GF-D8 (cell line): ENCODE measurements around the gene WIPF3.

Experiments
- DNase-seq: peaks from one replicate; lab custom pipeline; 2025; lab: John Stamatoyannopoulos, UW

The WIPF3 gene

DNA sequence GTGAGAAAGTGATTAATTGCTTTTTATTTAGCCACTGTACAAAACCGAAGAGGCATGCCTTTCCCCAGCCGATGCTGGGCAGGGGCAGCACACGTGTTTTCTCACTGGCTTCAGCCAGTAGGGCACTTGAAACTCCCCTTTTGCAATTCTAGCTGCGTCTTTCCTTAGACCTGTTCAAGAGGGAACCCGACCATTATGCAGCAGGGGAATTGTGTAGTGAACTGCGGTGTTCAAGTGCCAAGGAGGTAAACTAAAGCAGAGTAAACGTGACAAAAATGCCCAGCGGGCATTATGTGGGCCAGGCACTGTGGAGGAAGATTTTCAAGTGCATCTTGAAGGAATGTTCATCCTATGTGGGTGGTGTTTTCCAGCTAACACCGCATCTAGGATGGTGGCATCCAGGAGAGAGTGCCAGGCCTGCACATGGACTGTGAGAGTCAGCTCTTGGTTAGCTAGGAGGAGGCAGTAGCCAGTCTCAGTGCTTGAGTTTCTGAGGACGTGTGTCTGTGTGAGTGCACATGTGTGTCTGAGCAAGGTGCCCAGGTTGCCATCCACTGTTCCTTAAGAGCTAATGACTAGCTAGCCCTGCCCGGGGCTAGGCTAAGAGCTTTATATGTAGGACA is 3.3 kb downstream of the WIPF3 start:
- DNase-seq: no peak

DNA sequence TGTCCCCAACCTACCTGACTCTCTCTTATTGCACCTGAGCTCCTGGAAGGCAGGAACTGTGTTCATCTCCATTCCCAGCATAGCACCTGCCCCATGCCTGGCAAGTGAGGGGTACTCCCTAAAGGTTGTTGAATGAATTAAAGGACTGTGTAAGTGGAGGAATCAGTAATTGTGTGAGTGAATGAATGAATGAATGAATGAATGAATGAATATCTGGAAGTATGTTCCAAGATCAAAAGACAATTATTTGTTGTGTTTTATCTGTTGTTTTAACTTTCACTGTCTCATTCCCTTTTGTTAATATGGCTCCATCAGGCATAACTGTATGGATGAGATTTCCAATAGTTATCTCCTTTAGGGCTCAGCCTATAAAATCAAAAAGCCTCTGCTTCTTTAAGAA is 4.0 kb downstream of the WIPF3 start:
- DNase-seq: no peak

DNA sequence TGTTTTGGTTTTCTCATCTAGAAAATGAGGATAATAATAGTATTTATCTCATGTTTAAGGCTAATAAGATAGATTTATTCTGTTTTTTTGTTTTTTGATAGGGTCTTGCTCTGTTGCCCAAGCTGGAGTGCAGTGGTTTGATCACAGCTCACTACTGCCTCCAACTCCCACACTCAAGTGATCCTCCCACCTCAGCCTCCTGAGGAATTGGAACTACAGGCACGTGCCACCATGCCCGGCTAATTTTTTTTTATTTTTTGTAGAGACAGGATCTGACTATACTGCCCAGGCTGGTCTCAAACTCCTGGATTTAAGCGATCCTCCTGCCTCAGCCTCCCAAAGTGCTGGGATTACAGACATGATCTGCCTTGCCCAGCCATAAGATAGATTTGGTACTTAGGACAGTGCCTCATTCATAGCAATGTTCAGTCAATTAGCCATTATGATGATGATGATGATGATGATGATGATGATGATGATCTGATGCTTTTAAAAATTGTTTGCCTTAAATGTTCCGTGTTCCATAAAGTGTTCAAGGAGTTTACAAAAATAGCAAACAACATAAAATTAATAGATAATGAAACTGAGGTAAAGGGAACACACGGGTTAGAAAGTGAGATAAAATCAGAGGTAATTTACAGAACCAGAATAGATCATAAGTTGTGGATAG is 4.6 kb downstream of the WIPF3 start:
- DNase-seq: no peak

DNA sequence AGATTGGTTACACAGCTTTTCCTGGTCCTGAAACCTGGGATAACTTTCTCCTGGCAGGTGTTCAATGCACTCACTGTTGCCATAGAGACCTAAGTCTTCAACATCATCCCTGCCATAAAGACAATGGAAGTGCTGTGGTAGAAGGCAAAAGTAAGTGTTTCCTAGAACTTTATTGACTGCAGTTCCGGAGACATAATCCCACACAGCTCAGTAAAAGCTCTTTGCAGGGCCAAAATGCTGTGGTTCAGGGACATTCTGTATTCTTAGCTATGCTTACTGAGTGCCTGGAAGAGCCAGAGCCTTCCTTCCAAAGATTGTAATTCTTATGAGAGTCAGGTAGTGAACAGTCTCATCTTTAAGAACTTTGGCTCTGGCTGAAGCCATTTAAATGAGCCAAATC is 5.3 kb downstream of the WIPF3 start:
- no peak for DNase-seq

DNA sequence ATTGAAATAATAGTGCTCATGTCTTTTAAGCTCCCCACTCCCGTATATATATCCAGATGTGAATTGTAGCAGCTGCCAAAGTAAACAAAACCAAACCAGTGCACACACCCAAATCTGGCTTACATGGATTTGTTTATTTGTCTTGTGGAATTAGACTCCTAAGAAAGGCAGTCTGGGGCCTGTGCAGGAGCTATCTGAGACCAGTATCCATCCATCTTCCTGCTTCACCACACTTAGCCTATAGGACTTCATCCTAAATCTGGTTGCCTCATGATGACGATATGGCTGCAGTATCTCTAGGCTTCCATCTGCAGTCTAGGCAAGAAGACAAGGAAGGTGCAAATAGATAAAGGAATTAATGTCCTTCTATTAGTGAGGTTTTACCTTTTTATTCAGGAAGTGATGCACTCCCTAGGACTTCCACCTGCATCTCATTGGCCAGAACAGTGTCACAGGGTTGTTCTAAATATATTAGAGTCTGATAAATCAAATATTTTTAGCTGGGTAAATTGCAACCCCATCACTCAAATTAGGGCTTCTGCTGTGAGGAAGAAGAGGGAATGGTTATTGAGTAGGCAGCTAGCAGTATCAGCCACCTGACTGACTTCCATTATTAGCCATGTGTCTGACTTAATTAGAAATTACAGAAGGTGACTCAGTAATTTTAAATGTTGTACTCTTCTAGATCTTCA is 6.0 kb downstream of the WIPF3 start:
- no peak for DNase-seq

DNA sequence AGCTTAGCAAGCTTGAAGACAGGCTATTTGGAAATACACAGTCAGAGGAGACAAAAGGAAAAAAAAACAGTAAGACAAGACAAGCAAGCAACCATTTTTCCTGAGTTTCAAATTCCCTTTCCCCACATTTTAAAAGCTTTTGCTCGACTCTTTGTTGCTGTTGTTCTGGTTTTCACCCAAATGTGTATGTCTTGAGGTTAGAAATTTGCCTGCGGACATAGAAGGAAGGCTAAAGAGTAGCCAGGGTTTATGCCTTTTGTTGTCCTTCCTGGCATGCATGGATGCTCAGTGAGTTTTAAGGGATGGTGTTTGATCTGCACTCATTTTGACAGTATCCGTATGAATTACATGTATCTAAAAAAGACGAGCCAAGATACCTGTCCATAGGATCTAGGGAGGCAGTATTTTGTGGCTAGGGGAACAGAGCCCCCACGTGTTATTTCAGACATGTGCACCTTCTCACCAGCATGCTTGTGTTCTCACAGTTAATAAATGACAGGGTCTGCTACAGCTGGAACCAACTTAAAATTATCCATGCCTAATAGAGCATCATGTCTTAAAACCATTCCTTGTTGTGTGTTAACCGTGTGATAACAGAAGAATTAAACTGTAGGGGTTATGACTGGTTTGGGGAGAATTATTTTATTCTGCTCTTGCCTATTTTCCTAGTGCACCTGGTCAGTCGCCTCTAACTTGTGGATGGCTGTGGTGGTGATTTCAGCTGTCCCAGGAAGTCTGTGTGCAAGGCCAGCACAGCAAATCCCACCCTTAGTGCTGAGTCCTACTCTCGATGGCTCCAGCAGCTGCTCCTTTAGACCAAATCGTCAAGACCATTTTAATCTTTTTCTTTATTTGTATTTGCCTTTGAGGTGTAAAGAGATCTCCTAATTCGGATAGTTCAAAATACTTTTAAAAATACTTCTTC is 9.1 kb downstream of the WIPF3 start:
- no peak for DNase-seq

DNA sequence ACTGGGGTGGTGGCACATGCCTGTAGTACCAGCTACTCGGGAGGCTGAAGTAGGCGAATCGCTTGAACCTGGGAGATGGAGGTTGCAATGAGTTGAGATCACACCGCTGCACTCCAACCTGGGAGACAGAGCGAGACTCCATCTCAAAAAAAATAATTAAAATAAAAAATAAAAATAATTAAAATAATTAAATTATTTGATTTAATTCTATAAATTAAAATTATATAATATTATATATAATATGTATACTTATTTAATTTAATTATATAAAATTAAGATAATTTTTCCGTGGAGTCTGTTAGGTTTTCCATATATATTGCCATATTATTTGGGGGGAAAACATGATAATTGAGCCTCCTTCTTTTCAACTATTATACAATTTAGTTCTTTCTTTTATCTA is 12.0 kb downstream of the WIPF3 start:
- DNase-seq: no peak

DNA sequence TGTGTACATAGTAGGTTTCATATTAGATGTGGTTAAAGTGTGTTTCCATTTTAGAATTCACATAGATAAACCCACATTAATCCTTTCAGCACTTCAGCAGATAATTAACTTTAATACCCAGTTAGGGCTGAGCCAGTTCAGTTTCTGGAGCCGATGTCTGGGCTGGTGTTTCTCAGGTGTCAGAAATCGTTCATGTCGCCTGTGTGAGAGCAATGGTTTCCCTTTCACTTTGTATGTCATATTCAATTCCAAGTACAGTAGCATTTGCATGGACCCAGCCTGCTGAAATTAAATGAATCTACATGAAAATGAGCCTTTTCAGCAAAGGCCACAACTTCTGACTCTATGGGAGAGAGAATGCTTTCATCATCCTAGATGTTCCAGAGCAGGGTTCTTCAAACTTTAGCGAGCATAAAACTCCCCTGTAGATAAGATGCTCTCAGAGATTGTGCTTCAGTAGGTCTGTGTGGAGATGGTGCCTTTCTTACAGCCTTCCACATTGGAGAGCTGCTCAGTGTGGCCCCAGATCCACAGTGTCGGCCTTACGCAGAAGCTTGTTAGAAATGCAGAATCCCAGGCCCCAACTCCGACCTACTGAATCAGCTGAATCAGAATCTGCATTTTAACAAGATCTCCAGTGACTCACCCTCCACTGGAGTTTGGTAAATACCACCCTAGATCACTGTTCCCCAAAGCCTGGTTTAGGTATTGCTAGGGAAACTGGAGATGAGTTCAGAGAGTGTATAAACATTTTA is 19.6 kb downstream of the WIPF3 start:
- no peak for DNase-seq

DNA sequence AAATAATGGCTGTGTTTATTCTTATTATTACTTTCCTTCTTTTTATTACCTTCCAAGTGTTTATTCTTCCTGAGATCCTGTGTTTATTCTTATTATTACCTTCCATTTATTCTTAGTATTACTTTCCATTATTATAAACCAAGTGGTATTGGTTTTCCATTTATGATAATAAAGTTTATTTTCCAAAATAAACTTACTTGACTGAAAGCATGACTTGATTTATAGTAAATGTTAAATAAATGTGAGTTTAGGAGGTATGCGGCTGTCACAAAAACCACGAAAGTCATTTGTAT is 20.2 kb downstream of the WIPF3 start:
- no peak for DNase-seq

DNA sequence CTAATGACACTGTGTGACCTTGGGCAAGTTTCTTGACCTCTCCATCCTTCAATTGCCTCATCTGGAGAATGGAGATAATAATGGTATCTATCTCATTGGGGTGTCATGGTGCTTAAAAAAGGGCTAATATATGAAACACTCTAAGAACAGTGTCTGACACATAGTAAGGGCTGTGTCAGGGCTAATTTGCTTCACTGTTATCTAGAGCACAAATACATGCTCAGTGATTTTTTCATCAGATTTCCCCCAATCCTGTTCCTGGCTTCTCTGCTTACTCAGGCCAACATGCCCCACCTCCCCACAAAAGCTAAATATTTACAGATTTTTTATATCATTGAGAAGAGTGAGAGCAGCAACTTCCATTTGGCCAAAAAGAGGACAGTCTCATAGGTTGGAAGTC is 20.6 kb downstream of the WIPF3 start:
- no peak for DNase-seq

DNA sequence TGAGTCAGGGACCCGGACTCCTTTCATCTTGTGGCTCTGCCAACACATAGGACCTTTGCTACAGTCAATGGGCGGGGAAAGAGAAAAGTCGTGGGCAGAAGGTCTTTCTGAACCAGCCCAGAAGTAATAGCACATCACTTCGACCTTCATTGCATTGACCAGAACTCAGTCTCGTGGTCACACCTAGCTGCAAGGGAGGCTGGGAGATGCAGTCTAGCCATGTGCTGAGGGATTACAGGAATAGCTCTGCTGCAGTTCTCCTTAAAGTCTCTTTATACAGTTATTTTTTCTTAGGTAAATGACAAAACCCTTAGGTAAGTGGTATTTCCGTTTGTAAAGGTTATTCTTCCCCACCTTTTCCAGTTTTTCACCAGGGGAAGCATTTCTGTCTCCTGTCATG is 25.4 kb downstream of the WIPF3 start:
- DNase-seq: no peak

DNA sequence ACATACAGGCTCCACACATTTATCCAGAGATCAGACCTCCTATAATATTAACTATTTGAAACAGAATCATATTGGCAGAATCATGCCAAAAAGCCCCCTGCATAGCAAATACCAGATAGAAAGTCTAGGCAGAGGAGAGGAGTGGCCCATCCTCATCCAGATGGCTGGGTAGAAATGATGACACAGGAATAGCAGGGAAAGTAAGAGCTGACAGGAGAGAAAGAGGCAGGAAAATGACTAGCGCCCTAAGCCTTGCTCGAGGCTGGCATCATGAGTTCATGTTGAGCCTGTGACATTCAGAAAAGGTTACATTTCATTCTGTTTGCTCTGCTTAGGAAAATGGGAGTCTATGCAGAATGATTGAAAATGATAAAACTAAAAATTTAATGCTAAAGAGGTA is 27.6 kb downstream of the WIPF3 start:
- DNase-seq: no peak

DNA sequence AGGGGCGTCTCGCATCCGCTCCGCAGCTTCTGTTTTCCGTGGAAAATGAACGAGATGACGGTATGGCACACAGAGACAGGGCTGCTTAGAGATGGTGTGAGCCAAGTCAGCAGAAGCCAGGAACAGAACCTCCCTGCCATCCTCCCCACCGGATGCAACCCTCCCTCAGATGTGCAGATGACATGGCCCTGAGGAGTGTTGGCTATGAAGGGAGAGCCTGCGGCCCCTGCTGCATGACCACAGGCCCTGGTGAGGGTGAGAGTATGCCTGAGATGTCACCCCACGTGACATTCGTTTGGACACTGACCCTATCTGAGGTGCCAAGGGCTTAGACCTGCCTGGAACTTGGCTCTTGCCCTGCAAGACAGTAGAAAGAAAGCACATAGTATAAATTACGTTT is 29.4 kb downstream of the WIPF3 start:
- DNase-seq: no peak

DNA sequence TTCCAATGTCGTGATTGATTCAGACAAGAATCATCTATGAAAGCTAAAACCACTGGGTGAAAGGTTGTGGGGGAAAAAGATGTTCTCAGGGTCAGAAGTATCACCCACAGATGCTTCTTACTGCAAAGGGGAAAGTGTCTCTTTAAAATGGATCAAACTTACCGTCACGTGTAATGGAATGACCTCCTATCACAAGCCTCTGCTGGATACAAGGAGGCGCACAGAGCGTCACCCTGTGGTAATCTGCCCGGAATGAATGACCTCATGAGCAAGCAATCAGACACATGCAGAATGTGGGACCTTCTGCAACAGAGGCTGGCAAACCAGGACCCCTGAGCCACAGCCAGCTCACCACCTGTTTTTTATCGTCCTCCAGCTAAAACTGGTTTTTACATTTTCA is 33.0 kb downstream of the WIPF3 start:
- no peak for DNase-seq

DNA sequence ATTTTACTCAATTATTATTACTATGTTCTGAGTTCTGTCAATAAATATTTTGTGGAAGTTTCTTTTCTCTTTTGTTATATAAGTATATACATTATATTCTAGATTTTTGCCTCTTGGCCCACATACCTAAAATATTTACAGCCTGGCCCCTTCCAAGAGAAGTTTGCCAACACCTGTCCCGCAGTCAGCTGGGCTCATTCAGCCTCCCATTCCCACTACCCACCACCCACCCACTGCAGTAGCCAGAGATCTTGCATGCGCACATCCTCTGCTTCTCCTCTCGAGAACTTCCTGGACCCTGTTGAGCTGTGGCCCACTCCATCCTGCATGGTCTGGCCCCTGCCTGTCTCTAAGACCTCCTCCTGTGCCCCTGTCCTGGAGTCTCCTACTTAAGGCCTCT is 33.6 kb downstream of the WIPF3 start:
- DNase-seq: no peak

DNA sequence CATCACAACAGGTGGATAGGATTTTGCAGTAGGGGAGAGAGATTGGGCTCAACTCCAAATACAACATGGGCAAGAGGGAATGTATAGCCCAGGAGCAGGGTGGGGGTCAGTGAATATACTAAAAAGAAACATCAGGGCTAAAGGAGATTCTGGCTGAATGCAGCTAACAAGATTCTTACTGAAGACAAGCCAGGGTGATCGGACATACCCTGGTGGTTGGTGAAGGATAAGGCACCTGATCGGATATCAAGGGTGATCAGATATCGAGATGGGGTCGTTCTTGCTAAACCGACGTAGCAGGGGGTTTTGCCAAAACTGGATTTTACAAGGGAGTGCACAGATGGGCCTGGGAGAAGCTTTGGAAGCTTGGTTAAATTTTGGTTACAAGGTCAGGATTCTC is 34.4 kb downstream of the WIPF3 start:
- no peak for DNase-seq

DNA sequence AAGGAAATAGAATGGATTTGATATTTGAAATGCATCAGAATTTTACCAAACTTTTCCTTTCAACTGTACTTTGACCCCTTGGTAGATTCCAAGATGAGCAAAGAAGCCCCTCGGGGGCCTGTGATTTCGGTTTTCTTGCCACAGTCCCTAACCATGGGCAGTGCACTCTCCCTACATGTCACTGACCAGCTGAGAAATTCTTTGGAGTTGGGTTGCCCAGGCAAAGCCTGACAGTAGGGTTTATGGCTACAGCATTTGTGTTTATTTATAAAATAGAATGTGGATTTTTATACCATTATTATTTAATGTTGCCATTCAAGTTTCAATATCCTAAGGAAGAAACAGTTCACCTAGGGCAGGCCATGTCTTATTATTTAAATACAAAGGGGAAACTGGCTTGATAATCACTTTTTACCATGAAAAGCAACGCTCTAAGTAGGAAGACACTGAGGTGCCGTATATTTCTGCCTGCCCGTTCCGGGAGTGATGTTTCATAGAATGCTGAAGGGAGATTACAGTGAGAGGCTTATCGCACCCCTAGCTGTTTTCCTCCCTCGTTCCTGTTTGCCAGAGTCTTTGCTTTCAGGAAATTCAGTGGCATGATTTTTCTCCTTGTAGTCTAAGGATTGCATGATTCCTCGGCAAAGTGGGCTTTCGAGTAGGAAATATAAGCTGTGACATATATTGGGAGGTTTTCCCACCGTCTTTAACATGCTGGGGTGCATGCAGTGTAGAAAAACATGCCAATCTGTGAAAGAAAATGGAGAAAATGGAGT is 35.8 kb downstream of the WIPF3 start:
- DNase-seq: no peak

DNA sequence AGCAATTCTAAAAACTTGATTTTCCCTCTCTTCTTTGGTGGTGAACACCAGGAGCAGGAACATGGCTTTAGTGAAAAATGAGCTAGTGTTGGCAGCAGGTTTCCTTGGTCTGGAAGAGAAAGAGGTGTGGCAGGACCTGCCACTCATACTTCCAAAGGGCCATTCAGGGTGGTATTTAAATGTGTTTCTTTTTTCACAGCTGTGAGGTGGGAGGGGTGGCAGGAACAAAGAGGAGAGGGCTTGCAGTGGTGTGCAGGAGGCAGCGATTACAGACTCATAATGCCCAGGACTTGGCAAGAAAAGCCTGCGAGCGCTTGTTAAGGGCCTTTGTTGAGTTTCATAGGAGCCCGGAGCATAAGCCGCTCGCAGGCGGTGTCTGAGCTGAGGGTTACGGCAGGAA is 36.8 kb downstream of the WIPF3 start:
- no peak for DNase-seq

DNA sequence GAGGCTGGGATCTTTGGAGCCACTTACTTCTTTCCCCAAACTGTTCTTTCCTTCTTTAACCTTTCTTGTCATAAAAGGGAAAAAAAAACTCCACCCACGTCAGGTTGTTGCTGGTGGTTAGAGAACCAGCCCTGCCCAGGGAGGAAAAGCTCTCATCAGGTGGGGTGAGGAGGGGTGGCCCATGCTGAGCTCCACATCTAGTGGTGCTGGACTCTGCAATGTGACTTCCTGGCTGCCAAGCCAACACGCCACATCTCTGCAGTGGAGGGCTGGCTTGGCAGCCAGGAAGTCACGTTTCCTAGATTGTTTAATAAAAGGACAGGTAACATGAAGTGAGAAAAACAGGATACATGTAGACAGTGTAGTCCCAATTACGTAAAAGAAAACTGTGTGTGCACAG is 37.4 kb downstream of the WIPF3 start:
- DNase-seq: no peak

DNA sequence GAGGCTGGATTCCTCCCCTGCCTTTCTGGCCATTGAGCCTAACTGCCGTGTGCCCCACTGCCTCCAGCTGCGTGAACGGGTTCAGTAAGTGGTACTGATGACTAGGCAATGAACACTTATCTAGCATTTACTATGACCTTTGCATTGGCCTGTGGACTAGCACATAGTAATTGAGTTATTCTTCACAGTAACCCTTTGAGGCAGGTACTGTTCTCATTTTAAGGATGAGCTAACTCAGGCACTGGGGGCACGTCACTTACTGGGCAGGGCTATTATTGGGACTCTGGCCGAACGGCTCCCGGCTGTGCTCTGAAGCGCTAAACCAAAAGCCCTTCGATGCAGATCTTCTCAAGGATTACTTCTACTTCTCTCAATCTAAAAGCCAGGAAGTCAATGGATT is 38.3 kb downstream of the WIPF3 start:
- no peak for DNase-seq

DNA sequence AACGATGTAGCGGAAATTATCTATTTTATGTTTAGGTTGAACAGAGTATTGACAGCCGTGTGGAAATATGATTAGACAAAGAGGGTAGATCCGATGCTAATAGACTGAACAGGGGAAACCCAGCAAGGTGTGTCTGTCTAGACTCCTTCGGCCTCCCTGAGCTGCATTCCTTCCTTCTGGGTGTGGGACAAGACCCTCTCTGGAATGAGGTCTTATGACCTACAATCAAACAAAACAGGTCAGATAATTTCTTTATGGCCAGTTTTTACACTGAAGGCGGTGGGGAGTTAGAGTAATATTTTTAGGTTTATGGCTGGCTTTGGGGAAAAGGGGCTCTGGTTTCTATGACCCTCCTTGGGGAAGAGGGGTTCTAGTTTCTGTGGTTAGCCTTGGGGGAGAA is 41.2 kb downstream of the WIPF3 start:
- no peak for DNase-seq
